ENCODE measurements around the gene DDX1. TPM values are rescaled to one million over a fixed set of nuclear protein-coding genes. Genes with fewer than 3 reads are reported as not detected.

Gene DDX1
- total and polyA plus RNA-seq, 10 of the 15 experiments (the other 5 are each of a cell fraction or from before 2014, with no cell fraction given), result 53.2 to 134 (median 85.6) TPM

- Histone ChIP-seq H3K27ac (ENCODE audit: control insufficient read depth, insufficient read depth) (no peak overlapping the region), H4K20me1 (ENCODE audit: control insufficient read depth, insufficient read depth) (no peaks in the 10 kb centered on the region), H2AFZ (ENCODE audit: control insufficient read depth, low read depth, low read length) (no peak overlapping the region), H3K36me3 (ENCODE audit: control insufficient read depth in 2 of 2, insufficient read depth in 2 of 2, low read length in 1 of 2) (peaks cover 3 to 28% of the 10 kb centered on the region in 2 experiments; a peak in 3 of 4 replicates), H3K4me3 (no peak overlapping the region), H3K79me2 (ENCODE audit: control insufficient read depth, insufficient read depth, low read length) (no peaks in the 10 kb centered on the region), H3K4me1 (ENCODE audit: control insufficient read depth, insufficient read depth, low read length) (no peaks in the 10 kb centered on the region), H3K9me3 (replicated peaks; ENCODE audit: control insufficient read depth, insufficient read depth, low read length) (no peaks in the 10 kb centered on the region; the same call in 2 of the 3 replicates), H3K4me2 (ENCODE audit: control insufficient read depth, insufficient read depth) (no peak overlapping the region), H3K9ac (ENCODE audit: control insufficient read depth, insufficient read depth, low read length) (no peak overlapping the region), H3K27me3 (replicated peaks in 1 of 2; ENCODE audit: control insufficient read depth in 2 of 2, insufficient read depth in 2 of 2, low read length in 1 of 2) (no peaks in the 10 kb centered on the region)
- ChIA-PET RAD21 (ENCODE audit: unreplicated experiment) (no interaction called here), SMC1A (ENCODE audit: uncharacterized antibody, unreplicated experiment) (no interaction called here), POLR2A (no interaction called here), CTCF (interaction anchor here (0.7 kb wide), 1 partner anchor 10 kb away, joined by 4 read pairs; no protein-coding TSS in a partner anchor)
- in situ Hi-C loops (cut with MboI), result no loop called here
- intact Hi-C loops (cut with micrococcal nuclease; ENCODE audit: unreplicated experiment), result no loop called here
- TF ChIP-seq NR2C2 (IDR thresholded peaks at IDR 0.05; ENCODE audit: borderline replicate concordance, control insufficient read depth, insufficient read length, low read depth) (no peak), TAF1 (IDR thresholded peaks at IDR 0.05; ENCODE audit: borderline replicate concordance, low read depth, low read length) (no peak), RUNX3 (IDR thresholded peaks at IDR 0.05; ENCODE audit: low read length) (no peak), NFXL1 (IDR thresholded peaks at IDR 0.05; ENCODE audit: borderline replicate concordance) (no peak), RBBP5 (conservative IDR thresholded peaks at IDR 0.05) (no peak), SMAD1 (IDR thresholded peaks at IDR 0.05; ENCODE audit: low read depth, partially characterized antibody) (no peak), BCLAF1 (IDR thresholded peaks at IDR 0.05) (no peak), FOXK2 (IDR thresholded peaks at IDR 0.05) (no peak), MLLT1 (IDR thresholded peaks at IDR 0.05) (no peak), MXI1 (IDR thresholded peaks at IDR 0.05; ENCODE audit: low read depth, low read length) (no peak), SREBF2 (IDR thresholded peaks at IDR 0.05; ENCODE audit: low read length) (no peak), E2F8 (IDR thresholded peaks at IDR 0.05; ENCODE audit: low read depth, partially characterized antibody) (no peak), EP300 (IDR thresholded peaks at IDR 0.05; ENCODE audit: borderline replicate concordance in 1 of 2, control insufficient read depth in 1 of 2, low read depth in 2 of 2, low read length in 2 of 2) (no peak), SIN3A (IDR thresholded peaks at IDR 0.05; ENCODE audit: low read depth, low read length) (no peak), ATF3 (IDR thresholded peaks at IDR 0.05; ENCODE audit: borderline replicate concordance, extremely low read depth, low read depth, low read length) (no peak), SPI1 (IDR thresholded peaks at IDR 0.05; ENCODE audit: borderline replicate concordance, insufficient read depth, low read depth, low read length) (no peak)
- no TSS peak for BruUV-seq (replicated peaks)
- FAIRE-seq (no peak), ATAC-seq (no peak), DNase-seq (ENCODE audit: low read depth, low spot score) (no peak)
Observed at GRCh38 chr2:15626967-15627366, 35.3 kb downstream of the DDX1 start.
